SU-DHL-6 (cell line): Measurements from ENCODE around the gene ZNF24.

Experiments
- H2AFZ ChIP-seq: fragments of 200-600 bp; sonication (generic); 2 replicates; pipeline ENCODE4 v1.6.1; 2014; ENCODE audit warnings: low read depth, mild to moderate bottlenecking, moderate library complexity, mixed read lengths, antibody characterized with exemption, low read length; ENCODE audit not compliant: severe bottlenecking
- H3F3A ChIP-seq: fragments of 200-600 bp; shearing (Covaris generic); 2 replicates; pipeline ENCODE4 v1.6.0; 2016; ENCODE audit warnings: antibody characterized with exemption, mild to moderate bottlenecking; ENCODE audit not compliant: insufficient read depth
- H3K27ac ChIP-seq: fragments of 200-600 bp; sonication (generic); 2 replicates; pipeline ENCODE4 v1.5.1; 2016; ENCODE audit warnings: low read depth, mild to moderate bottlenecking, low read length, moderate library complexity, mixed read lengths
- H3K27me3 ChIP-seq: fragments of 200-600 bp; sonication (generic), shearing (Covaris generic); 2 replicates; pipeline ENCODE4 v1.6.0; 2014; ENCODE audit warnings: mild to moderate bottlenecking, low read length
- H3K36me3 ChIP-seq: fragments of 200-600 bp; sonication (generic); 2 replicates; pipeline ENCODE4 v1.6.1; 2014; ENCODE audit warnings: mild to moderate bottlenecking, low read length, mixed read lengths
- H3K4me2 ChIP-seq: fragments of 300-600, 200-600 bp; shearing (Covaris generic), sonication (generic); 2 replicates; pipeline ENCODE4 v1.6.0; 2014; ENCODE audit warnings: low read length, low read depth, mild to moderate bottlenecking; ENCODE audit not compliant: poor library complexity, severe bottlenecking
- H3K4me3 ChIP-seq: fragments of 200-600 bp; sonication (generic); 2 replicates; pipeline ENCODE4 v1.5.1; 2014; ENCODE audit warnings: antibody characterized with exemption, low read length, mild to moderate bottlenecking, mixed read lengths; ENCODE audit not compliant: insufficient read depth, poor library complexity, severe bottlenecking
- H3K79me2 ChIP-seq: fragments of 200-600 bp; sonication (generic); 2 replicates; pipeline ENCODE4 v1.6.1; 2014; ENCODE audit warnings: mild to moderate bottlenecking, low read length, moderate library complexity; ENCODE audit not compliant: insufficient read depth
- H3K9ac ChIP-seq: fragments of 200-600 bp; sonication (generic); 2 replicates; pipeline ENCODE4 v1.7.0; 2014; ENCODE audit warnings: mild to moderate bottlenecking, low read length
- H3K9me2 ChIP-seq: fragments of 200-600 bp; sonication (generic); replicated peaks from 2 replicates; pipeline ENCODE4 v1.6.1; 2014; ENCODE audit warnings: low read length; ENCODE audit not compliant: insufficient read depth
- H3K9me3 ChIP-seq: fragments of 200-600 bp; sonication (generic); 2 replicates; pipeline ENCODE4 v1.6.1; 2014; ENCODE audit warnings: low read length, mixed read lengths; ENCODE audit not compliant: insufficient read depth
- H4K20me1 ChIP-seq: fragments of 200-600 bp; sonication (generic); 2 replicates; pipeline ENCODE4 v1.6.1; 2014; ENCODE audit warnings: low read depth, mild to moderate bottlenecking, antibody characterized with exemption, low read length, moderate library complexity, mixed read lengths
- CTCF ChIP-seq: fragments of 200-600 bp; sonication (generic); IDR thresholded peaks from one replicate; pipeline ENCODE4 v1.5.1; 2017; ENCODE audit warnings: antibody characterized with exemption, mild to moderate bottlenecking, low read length, moderate library complexity; ENCODE audit not compliant: insufficient read depth, poor library complexity, severe bottlenecking
- EZH2phosphoT487 ChIP-seq: fragments of 200-600 bp; sonication (generic), shearing (Covaris generic); conservative IDR thresholded peaks from 2 replicates; pipeline ENCODE4 v1.6.1; 2018; ENCODE audit warnings: mild to moderate bottlenecking, antibody characterized with exemption, low read length, moderate library complexity, mixed read lengths

The ZNF24 gene

GRCh38 chr18:35282353-35282752, 61.9 kb downstream of the ZNF24 start:
- Histone ChIP-seq H3K36me3 (peaks cover 41% of the 10 kb centered on the region), H3K9me2 (no peaks in the 10 kb centered on the region), H3K79me2 (peaks cover 36% of the 10 kb centered on the region; the same call in 1 of the 2 replicates), H3K9ac (no peak overlapping the region), H3K9me3 (peaks cover 42% of the 10 kb centered on the region; the same call in 1 of the 2 replicates), H3K27ac (no peak overlapping the region), H3K27me3 (no peaks in the 10 kb centered on the region), H3K4me2 (no peak overlapping the region), H2AFZ (no peak overlapping the region), H3F3A (no peaks in the 10 kb centered on the region), H3K4me3 (no peak overlapping the region), H4K20me1 (no peaks in the 10 kb centered on the region)
- TF ChIP-seq CTCF = no peak
- no peak for TF ChIP-seq EZH2phosphoT487
